HS-5 (cell line): Measurements from ENCODE around the gene LRFN4.

Experiments used
- DNase-seq: peaks from one replicate; pipeline ENCODE4 v3.0.0-alpha.2; 2012; ENCODE audit warnings: low read depth

LRFN4 gene

DNA sequence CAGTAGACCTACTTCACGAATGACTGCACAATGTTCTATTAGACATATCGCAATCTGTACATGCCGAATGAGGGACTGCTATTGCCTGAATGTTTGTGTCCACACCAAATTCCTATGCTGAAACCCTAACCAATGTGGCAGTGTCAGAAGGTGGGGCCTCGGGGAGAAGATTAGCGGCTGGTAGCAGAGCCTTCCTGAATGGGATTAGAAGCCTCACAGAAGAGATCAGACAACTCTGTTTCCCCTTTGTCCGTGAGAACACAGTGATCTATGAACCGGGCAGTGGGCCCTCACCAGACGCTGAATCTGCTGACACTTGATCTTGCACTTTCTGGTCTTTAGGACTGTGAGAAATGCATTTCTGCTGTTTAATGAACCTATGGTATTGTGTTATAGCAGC lies 33.1 kb downstream of the LRFN4 start:
- DNase-seq = no peak

DNA sequence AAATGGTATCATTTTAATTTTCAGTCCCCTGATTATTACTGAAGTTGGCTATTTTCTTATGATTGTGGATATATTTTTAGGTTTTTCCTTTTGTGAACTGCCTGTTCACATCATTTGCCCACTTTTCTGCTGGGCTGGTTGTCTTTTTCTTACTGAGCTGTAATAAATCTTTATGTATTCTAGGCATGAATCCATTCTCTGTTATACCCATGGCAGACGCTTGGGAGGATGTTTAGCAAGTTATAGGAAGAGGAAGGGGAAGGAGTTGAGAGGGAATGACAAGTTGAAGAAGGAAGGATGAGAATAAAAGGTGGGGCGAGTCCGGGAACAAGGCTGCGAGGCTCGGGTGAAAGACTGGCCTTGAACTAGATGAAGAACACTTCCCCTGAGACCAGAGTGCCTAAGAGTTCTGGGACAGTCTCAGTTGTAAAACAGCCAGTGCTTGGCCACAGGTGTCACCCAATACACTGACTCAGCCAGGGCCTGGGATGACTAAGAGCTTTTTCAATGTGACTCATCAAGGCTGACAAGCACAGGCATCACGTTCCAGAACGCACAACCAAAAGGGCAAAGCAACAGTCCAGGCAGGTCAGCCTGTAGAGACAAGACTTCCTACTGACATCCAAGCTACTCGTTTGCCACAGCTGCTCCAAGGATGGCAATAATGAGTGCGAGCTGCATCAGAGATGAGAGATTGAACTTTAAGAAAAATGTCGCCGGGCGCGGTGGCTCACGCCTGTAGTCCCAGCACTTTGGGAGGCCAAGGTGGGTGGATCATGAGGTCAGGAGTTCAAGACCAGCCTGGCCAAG lies 35.2 kb downstream of the LRFN4 start:
- DNase-seq = peak; percentile 93

DNA sequence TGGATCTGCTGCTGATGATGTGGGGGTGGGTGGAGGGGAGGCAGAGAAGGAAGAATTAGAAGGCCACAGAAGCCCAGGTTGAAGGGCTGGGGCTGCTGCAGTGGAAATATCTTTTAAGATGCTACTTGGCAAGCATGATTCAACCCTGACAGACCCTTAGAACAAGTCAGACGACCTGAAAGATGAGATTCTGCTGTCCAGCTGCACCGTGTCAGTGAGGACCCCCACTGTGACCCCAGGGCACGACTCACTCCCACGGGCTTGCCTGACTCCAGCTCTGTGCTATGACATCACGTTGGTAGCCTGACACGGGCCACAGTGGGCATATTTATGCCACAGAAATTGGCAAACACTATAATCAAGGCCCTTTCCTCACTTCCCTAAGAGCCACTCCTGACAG lies 36.0 kb downstream of the LRFN4 start:
- DNase-seq = no peak

DNA sequence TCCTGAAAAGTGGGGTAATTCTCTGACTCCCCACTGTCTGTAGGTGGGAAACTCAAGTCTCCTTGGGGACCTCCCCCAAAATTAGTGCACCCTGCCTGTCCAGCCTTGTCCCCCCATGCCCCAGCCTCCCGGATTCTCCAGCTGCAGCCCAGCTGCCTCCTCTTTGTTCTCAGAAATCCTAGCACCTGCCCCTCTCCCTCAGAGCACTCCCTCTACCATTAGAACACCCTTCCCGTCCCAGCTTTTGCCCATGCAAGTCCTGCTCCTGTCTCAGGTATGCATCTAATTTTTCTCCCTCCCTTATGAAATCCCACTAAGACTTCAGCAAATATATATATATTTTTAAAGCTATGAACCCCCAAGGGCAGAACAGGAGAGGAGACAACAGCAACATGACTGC lies 37.3 kb downstream of the LRFN4 start:
- no peak for DNase-seq

DNA sequence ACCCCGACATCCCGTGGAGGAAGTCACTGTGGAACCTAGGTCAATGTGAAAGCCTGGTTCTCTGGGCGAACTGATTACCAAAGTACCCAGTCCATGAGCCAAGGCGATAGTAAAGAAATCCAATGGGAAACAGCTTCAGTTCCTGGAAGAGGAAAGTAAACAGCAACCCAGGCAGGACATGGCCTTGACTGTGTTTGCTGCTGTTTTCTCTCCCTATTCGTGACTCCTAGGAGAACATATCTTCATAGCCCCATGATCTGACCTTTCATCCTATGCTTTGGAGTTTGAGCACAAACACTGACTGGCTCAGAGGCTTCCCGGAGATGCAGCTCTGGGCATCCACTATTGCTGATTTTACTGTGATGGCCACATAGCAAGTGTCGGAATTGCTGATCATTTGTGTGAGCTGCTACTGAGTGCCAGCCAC lies 45.1 kb downstream of the LRFN4 start:
- DNase-seq = no peak

DNA sequence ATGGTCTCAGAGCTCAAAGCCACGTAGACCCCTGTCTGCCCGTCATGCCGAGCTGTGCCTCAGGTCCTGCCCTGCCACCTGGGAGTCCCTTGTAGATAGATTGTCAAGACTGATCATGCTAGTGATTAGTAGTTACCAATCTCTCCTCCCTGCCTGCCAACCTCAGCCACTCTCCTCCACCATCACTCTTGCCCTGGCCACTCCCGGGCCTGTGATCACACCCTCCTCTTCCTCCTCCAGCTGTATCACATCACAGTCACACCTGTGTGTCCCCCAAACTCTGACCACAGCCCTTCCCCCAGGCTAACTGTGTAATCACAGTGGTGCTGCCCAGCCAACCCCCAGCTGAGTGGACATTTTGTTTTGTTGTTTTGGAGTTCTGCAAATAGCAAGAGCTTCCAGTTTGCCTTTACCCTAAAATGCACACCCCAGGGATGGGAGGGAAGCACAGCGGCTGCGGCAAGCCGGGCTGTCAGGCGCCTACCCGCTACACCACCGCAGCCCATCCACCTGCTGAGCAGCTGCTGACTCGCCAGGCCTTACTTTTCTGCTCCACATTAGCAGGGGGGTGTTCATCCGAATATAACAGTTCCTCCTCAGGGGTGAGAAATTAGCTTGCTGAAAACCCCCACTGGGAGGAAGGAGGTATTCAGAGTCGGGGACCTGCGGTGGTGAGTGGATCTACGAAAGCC lies 45.8 kb downstream of the LRFN4 start:
- DNase-seq = no peak

DNA sequence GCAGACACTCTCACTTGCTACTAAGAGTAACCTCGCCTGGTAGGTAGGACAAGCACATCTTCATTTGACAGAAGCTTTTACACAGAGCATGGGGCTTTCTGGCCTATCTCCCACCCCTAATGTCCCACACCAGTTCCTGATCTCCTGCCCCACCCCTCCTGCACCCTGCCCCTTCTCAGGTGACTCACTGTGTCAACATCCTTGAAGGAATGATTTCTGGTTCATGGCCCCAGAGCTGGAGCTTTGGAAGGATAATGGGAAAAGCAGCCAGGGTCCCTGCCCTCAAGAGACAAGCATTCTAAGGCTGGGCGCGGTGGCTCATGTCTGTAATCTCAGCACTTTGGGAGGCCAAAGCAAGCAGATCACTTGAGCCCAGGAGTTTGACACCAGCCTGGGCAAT lies 47.2 kb downstream of the LRFN4 start:
- DNase-seq = no peak

DNA sequence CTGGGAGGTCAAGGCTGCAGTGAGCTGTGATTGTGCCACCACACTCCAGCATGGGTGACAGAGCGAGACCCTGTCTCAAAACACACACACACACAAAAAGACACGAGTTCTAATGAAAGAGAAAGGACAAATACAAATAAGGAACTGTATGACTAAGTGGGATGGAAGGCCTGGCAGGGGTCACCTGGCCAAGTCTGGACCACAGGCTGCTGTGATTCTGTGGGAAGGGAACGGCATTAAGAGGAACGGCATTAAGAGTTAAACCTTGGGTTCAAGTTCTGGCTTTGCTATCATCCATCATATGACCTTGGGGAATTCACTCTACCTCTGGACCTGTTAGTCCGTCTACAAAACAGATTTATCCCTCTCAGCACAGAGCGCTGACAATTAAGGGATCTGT lies 47.7 kb downstream of the LRFN4 start:
- no peak for DNase-seq

DNA sequence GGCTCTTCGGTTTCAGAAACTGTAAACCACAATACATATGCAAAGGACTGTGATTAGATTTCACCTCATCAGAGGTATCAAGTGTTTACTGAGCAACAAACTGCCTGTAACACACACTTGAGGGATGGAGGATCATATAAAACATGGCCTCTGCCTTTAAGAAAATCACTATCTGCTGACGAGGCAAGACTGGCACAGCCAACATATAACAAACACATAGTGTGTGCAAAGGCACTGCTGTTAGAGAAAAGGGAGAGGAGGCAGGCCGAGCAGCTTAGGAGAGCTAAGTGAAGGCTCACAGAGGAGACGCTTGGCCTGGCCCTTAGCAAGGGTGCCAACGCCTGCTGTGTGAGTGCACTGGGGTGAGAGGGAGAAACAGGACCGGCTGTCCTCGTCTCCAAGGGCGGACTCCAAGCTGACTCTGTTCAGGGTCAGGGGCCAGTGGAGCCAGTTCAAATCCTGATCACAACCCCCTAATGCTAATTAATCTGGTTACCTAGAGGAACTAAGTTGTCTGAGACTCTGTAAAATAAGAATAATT lies 48.2 kb downstream of the LRFN4 start:
- no peak for DNase-seq

DNA sequence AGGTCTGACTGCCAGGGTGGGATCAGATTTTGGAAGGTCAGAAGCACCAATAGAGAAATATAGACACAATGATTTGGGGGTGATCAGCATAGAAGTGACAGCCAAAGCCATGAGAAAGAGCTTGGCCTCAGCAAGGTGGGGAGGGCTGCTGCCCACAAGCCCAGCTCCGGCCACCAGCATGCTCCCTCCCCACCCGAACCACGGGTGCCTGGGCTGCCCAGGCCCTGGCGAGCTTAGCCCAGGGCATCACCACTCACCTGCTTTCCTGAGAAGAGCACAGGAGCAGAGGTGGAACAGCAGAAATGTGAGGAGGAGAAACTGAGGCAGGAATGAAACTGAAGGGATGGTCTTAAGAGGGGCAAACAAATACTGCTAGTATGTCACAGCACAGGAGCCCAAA lies 48.8 kb downstream of the LRFN4 start:
- DNase-seq = no peak

DNA sequence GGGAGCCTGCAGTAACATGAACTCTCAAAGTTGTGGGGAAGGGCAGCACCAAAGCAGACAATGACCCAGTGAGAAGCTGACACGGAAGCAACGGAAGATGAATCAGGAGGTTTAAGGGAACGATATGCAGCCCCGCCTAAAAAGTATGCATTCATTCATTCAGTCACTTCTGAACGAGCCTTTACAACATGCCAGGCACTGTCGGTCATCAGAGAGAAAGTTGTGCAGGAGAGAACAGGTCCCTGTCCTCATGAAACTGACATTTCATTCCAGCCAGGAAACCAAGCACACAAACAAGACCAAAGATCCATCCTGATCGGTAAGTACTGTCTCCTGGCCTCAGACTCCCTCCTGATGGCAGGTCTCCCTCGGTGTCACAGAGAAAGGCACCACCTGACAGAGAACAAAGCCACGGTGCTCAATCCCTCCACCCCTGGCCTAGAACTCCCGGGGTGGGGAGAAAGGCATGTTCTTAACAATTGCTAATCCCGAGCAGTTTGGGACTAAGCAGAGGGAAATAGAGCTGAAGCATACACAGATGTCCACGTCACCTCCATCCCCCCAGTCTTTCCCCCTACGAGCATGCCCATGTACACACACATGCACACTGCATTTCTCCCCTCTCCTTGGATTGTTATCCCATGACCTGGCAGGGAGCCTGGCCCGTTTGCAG lies 49.3 kb downstream of the LRFN4 start:
- DNase-seq = no peak

DNA sequence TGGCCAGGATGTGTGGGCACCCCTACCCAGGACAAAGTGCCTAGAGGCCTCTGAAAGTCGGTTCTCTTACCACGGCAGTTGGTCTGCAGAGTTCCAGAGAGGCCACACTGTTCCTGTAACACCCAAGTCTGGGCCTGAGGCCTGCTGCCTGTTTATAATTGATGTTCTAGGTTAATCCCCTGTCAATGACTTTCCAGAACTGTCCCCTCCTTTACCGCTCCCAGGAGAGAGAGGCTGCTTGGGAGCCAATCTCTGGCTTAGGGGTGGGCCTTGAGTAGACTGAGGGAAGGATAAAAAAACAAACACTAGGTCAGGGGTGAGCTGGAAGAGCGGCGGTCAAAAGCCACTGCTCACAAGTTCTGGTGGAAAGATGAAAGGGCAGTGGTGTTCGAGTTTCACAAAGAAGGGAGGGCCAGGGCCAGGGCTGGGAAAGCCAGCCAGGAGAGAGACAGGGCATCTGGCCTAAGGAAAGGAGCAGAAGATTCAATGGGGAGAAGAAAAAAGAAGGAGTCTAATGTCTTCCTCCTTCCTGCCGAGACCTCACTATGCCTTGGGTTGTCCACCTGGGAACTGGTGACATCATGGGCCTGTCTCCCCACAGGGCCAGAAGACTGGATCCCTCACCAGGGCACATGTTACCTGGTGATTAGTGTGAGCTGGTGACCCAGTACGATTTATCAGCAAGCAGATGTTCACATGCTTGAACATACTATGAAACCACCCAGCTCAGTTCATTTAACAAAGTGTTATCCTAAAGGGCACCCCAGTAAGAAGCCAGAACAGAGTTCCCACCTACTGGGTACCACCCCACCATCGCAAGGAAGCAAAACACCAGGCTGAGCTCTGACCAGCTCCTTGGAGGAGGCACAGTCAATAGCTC lies 51.1 kb downstream of the LRFN4 start:
- DNase-seq = no peak

DNA sequence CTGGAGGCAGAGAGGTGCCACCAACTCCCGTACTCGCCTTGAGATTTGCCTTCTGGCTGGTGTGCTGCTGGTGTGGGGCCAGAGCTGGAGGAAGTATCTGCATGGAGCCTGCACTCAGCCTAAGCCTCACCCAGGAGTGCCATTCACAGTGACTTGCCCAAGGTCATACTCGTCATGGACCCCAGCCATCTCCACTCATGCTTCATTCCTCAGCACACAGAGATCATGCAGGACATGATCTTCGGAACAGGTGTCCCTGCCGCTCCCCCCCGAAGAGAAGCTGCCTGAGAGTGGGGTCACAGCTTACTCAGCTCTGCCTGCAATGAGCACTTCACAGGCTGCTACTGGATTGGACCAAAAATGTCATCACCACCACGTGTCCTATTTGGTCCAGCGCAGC lies 52.3 kb downstream of the LRFN4 start:
- DNase-seq = no peak

DNA sequence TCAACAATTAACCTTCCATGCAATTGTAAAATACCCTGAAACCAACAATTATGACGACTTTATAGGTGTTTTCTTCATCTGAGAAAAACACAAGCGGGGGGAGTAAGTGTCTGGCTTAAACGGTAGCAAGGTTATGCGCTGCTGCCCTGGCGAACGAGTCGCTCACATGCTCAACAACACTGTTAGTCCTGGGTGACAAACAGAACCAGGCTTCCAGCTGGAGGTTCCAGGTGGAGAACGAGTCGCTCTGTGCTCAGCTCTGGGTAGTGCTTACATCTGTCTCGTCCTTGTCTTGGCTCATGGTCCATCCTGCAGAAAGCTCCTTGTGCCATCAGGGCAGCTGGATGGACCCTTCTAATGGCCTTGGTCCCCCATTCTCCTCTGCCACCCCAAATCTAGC lies 53.2 kb downstream of the LRFN4 start:
- no peak for DNase-seq
